K562 (cell line): Measurements from ENCODE around the gene SURF4. TPM values are rescaled to one million over a fixed set of nuclear protein-coding genes. Genes with fewer than 3 reads are reported as not detected.
"Not testable (repeated sequence)": the region's sequence is repeated elsewhere in the genome, so short reads cannot be mapped to it uniquely, and the experiment has no call there.

Experiments used
- ATAC-seq: fragments of 200-7000 bp; cut with Tn5 transposase; 3 replicates; pipeline ENCODE4 v1.9.1; 2020; ENCODE audit warnings: moderate library complexity
- BruUV-seq: library from RNA; stranded (reverse); fragments of 400-500 nt; replicated peaks from 2 replicates; lab custom pipeline; 2021; lab: Mats Ljungman, UMichigan
- CTCF ChIA-PET: fragments of 300-600 bp; formaldehyde crosslinking; extraction: SDS; loops from one replicate; lab custom pipeline; 2021; ENCODE audit warnings: low intra/inter-chr PET ratio; lab: Yijun Ruan, JAX
- POLR2A ChIA-PET: fragments of 300-600, 350-650 bp; sonication (Branson Sonifier 250); formaldehyde crosslinking; extraction: SDS; loops from one replicate; lab custom pipeline; 2021; ENCODE audit warnings: antibody characterized with exemption, inconsistent platforms; lab: Yijun Ruan, JAX
- DNase-seq, 4 experiments: peaks; one replicate each; pipeline versions ENCODE4 v3.0.0 to v3.0.0-alpha.2; 2011 to 2018; ENCODE audit warnings: low spot score in 3 of 4, mixed read lengths in 3 of 4; ENCODE audit errors: extremely low read depth in 1 of 4
- FAIRE-seq: peaks from 2 replicates; lab custom pipeline; 2011; peaks lifted over from hg19 to GRCh38; lab: Jason Lieb, UNC
- H2AFZ ChIP-seq: 2 replicates; pipeline ENCODE4 v1.6.0; 2011; ENCODE audit warnings: low read depth, low read length, control low read depth, inconsistent platforms
- H3K27ac ChIP-seq: fragments of 200-600 bp; 3 replicates; pipeline ENCODE4 v1.8.0; 2011; ENCODE audit warnings: low read depth, mild to moderate bottlenecking, control low read depth, inconsistent platforms, low read length, moderate library complexity, mixed read lengths; ENCODE audit errors: extremely low read depth
- H3K27me3 ChIP-seq, 2 experiments: fragments of 300-600 bp in 1 of 2; 2 replicates in 1 of 2; 3 replicates in 1 of 2; pipeline versions ENCODE4 v1.6.0 to v1.8.0; 2011; ENCODE audit warnings: inconsistent platforms in 2 of 2, low read length in 2 of 2, mild to moderate bottlenecking in 1 of 2, mixed read lengths in 1 of 2, moderate library complexity in 1 of 2; ENCODE audit not compliant: control insufficient read depth in 2 of 2, insufficient read depth in 2 of 2
- H3K36me3 ChIP-seq: fragments of 300-600 bp; 3 replicates; pipeline ENCODE4 v1.8.0; 2011; ENCODE audit warnings: mild to moderate bottlenecking, low read length, inconsistent platforms; ENCODE audit not compliant: control insufficient read depth, insufficient read depth
- H3K4me1 ChIP-seq, 2 experiments: fragments of 200-600 bp in 1 of 2; replicated peaks in 1 of 2; 2 replicates in 1 of 2; 3 replicates in 1 of 2; pipeline versions ENCODE4 v1.5.1 to v1.8.0; 2011; ENCODE audit warnings: inconsistent platforms in 2 of 2, low read length in 2 of 2, mild to moderate bottlenecking in 1 of 2, mixed read lengths in 1 of 2, moderate library complexity in 1 of 2; ENCODE audit not compliant: control insufficient read depth in 2 of 2, insufficient read depth in 2 of 2
- H3K4me2 ChIP-seq: 2 replicates; pipeline ENCODE4 v1.6.1; 2011; ENCODE audit warnings: low read length, control low read depth, inconsistent platforms, mixed read lengths; ENCODE audit not compliant: insufficient read depth
- H3K4me3 ChIP-seq: fragments of 200-600 bp; sonication (generic), shearing (Covaris generic); 2 replicates; pipeline ENCODE4 v1.5.1; 2016; ENCODE audit warnings: control low read depth, inconsistent platforms
- H3K79me2 ChIP-seq: fragments of 200-600 bp; 3 replicates; pipeline ENCODE4 v1.8.0; 2011; ENCODE audit warnings: low read length, inconsistent platforms; ENCODE audit not compliant: control insufficient read depth, insufficient read depth
- H3K9ac ChIP-seq, 2 experiments: 2 replicates each; pipeline versions ENCODE4 v1.6.0 to v1.6.1; 2011; ENCODE audit warnings: low read depth in 2 of 2, low read length in 2 of 2, control low read depth in 1 of 2, inconsistent platforms in 1 of 2, mild to moderate bottlenecking in 1 of 2, mixed read lengths in 1 of 2; ENCODE audit not compliant: insufficient read depth in 1 of 2
- H3K9me1 ChIP-seq: one replicate; pipeline ENCODE4 v1.6.0; 2011; ENCODE audit warnings: inconsistent platforms, mild to moderate bottlenecking, low read length, moderate library complexity; ENCODE audit not compliant: control insufficient read depth, insufficient read depth
- H3K9me3 ChIP-seq: replicated peaks from 2 replicates; pipeline ENCODE4 v1.5.1; 2011; ENCODE audit warnings: low read depth, low read length, inconsistent platforms; ENCODE audit not compliant: control insufficient read depth, insufficient read depth
- H4K20me1 ChIP-seq: replicated peaks from 2 replicates; pipeline ENCODE4 v1.6.1; 2011; ENCODE audit warnings: low read length, inconsistent platforms, mixed read lengths; ENCODE audit not compliant: control insufficient read depth, insufficient read depth
- CBFA2T2 ChIP-seq: fragments of 450-650 bp; conservative IDR thresholded peaks from 2 replicates; pipeline ENCODE4 v1.6.1; 2017; ENCODE audit warnings: mild to moderate bottlenecking
- CBFA2T3 ChIP-seq: fragments of 450-650 bp; IDR thresholded peaks from 2 replicates; pipeline ENCODE4 v1.6.1; 2017
- POU5F1 ChIP-seq: fragments of 150-350 bp; IDR thresholded peaks from 2 replicates; pipeline ENCODE4 v1.6.1; 2014; ENCODE audit warnings: borderline replicate concordance, low read length, low read depth, mild to moderate bottlenecking; ENCODE audit not compliant: partially characterized antibody
- SIN3A ChIP-seq, 2 experiments: fragments of 150-350 bp in 1 of 2; IDR thresholded peaks; 2 replicates each; pipeline ENCODE4 v1.6.1; 2011 to 2016; ENCODE audit warnings: borderline replicate concordance in 2 of 2, low read depth in 2 of 2, low read length in 2 of 2, mild to moderate bottlenecking in 2 of 2, moderate library complexity in 2 of 2; ENCODE audit not compliant: control insufficient read depth in 1 of 2
- TARDBP ChIP-seq: fragments of 450-650 bp; IDR thresholded peaks from 2 replicates; pipeline ENCODE4 v1.6.1; 2016
- ZNF583 ChIP-seq: fragments of 250-450 bp; sonication (Bioruptor Pico); IDR thresholded peaks from 2 replicates; pipeline ENCODE4 v1.4.0; 2020
- WGBS: fragments of 100-300 bp; shearing (Covaris generic); methylation state at CpG from one replicate; pipeline ENCODE4 v1.1.6; 2016; ENCODE audit warnings: low coverage, mixed read lengths; ENCODE audit not compliant: insufficient coverage; ENCODE audit errors: missing lambda C conversion rate; 5-methylcytosine and 5-hydroxymethylcytosine counted together
- in situ Hi-C: fragments of 300-500 bp; cut with MboI; formaldehyde crosslinking; loops from 4 replicates; pipeline ENCODE4 v1.15.0; 2018; ENCODE audit warnings: inconsistent platforms, mixed read lengths
- intact Hi-C: fragments of 100-400 bp; cut with micrococcal nuclease; formaldehyde crosslinking; loops from 2 replicates; pipeline ENCODE4 v1.14.2; 2022
- polyA plus RNA-seq, 8 experiments: library from polyadenylated mRNA; depleted of rRNA in 4 of 8; stranded (reverse) in 5 of 8; unstranded in 3 of 8; fragments of >200 nt; fragmentation: Nextera tagmentation in 2 of 8; fragmentation: Illumina TruSeq in 1 of 8; extraction: Ambion mirVana in 2 of 8; extraction: Trizol in 1 of 8; gene quantifications; 2 replicates each; pipeline versions ENCODE4 v1.2.1 to v1.2.3, GENCODE V29; 2011 to 2014; ENCODE audit warnings: inconsistent platforms in 1 of 8, missing spikeins in 1 of 8
- total RNA-seq, 7 experiments: library from RNA; depleted of rRNA in 6 of 7; stranded (reverse); fragments of >200 nt in 6 of 7; fragmentation: Illumina TruSeq in 2 of 7; extraction: Trizol in 2 of 7; gene quantifications; 2 replicates each; pipeline versions ENCODE4 v1.2.1 to v1.2.3, GENCODE V29; 2011 to 2021; ENCODE audit warnings: low replicate concordance in 1 of 7
- TF ChIP-seq, protein P1 (sequence below): fragments of 450-650 bp; formaldehyde crosslinking; IDR thresholded peaks from 2 replicates; pipeline ENCODE4 v1.4.0; 2022; ENCODE audit warnings: missing genetic modification characterization

Gene SURF4
- total and polyA plus RNA-seq, 9 of the 15 experiments (the other 6 are each of a cell fraction or from before 2014, with no cell fraction given) = 8.4 to 176 (median 130) TPM

DNA sequence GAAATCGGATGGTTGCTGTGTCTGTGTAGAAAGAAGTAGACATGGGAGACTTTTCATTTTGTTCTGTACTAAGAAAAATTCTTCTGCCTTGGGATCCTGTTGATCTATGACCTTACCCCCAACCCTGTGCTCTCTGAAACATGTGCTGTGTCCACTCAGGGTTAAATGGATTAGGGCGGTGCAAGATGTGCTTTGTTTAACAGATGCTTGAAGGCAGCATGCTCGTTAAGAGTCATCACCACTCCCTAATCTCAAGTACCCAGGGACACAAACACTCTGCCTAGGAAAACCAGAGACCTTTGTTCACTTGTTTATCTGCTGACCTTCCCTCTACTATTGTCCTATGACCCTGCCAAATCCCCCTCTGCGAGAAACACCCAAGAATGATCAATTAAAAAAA, 15.6 kb upstream of the SURF4 start:
- intact Hi-C loops, ATAC-seq, FAIRE-seq, DNase-seq, H3K9me1 ChIP-seq, H4K20me1 ChIP-seq, BruUV-seq, H3K27ac ChIP-seq, H3K9me3 ChIP-seq, H2AFZ ChIP-seq, H3K36me3 ChIP-seq, H3K4me1 ChIP-seq, H3K9ac ChIP-seq, H3K4me2 ChIP-seq, in situ Hi-C loops, H3K79me2 ChIP-seq, H3K4me3 ChIP-seq, POLR2A ChIA-PET, CTCF ChIA-PET: not testable (repeated sequence)
- TF ChIP-seq CBFA2T3 (peak; percentile 43), CBFA2T2 (peak; percentile 26; the same call in 1 of the 2 replicates)
- 9% methylated on average over 1 of the region's 4 CpGs for WGBS
- H3K27me3 ChIP-seq = peaks cover 42 to 70% of the 10 kb centered on the region in 2 experiments; a peak in 4 of 5 replicates

- H3K9ac ChIP-seq = no peak overlapping the region
- no peaks in the 10 kb centered on the region for H3K9me3 ChIP-seq
- DNase-seq (no peak), ATAC-seq (no peak), FAIRE-seq (no peak)
- POLR2A ChIA-PET = no interaction called here
- no TSS peak for BruUV-seq
- H3K4me1 ChIP-seq = peaks cover 0 to 11% of the 10 kb centered on the region in 2 experiments; a peak in 2 of 5 replicates
- peaks cover 41 to 69% of the 10 kb centered on the region in 2 experiments; a peak in 4 of 5 replicates for H3K27me3 ChIP-seq
- H3K79me2 ChIP-seq = no peaks in the 10 kb centered on the region
- no peak overlapping the region for H3K27ac ChIP-seq
- in situ Hi-C loops = no loop called here
- CTCF ChIA-PET = no interaction called here
- H3K36me3 ChIP-seq = no peaks in the 10 kb centered on the region
- H3K4me2 ChIP-seq = no peak overlapping the region
- 7% methylated on average over 6 of the region's 7 CpGs for WGBS
- no peak overlapping the region for H2AFZ ChIP-seq
- peaks cover 3% of the 10 kb centered on the region; the same call in 1 of the 2 replicates for H4K20me1 ChIP-seq
- intact Hi-C loops = no loop called here
- H3K9me1 ChIP-seq = peaks cover 2% of the 10 kb centered on the region
- no peak overlapping the region for H3K4me3 ChIP-seq
- TF ChIP-seq TARDBP = no peak
- TF ChIP-seq, protein P1, sequence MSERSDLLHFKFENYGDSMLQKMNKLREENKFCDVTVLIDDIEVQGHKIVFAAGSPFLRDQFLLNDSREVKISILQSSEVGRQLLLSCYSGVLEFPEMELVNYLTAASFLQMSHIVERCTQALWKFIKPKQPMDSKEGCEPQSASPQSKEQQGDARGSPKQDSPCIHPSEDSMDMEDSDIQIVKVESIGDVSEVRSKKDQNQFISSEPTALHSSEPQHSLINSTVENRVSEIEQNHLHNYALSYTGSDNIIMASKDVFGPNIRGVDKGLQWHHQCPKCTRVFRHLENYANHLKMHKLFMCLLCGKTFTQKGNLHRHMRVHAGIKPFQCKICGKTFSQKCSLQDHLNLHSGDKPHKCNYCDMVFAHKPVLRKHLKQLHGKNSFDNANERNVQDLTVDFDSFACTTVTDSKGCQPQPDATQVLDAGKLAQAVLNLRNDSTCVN = no peak
- no peak for TF ChIP-seq ZNF583 (CRISPR knock-in tag)
- no peak for TF ChIP-seq SIN3A (IDR thresholded peaks at IDR 0.05; ENCODE audit: borderline replicate concordance in 2 of 2, control insufficient read depth in 1 of 2, low read depth in 2 of 2, low read length in 2 of 2)
- TF ChIP-seq POU5F1 = no peak
These were observed 14.9 kb upstream of the SURF4 start for GRCh38 chr9:133390713-133391112.
